Fibroblast of the conjunctiva (primary cell): ENCODE measurements around the gene DPP9.

Source experiments
- DNase-seq: peaks from one replicate; pipeline ENCODE4 v3.0.0-alpha.2; 2010; ENCODE audit warnings: low read depth

DPP9 gene

DNA sequence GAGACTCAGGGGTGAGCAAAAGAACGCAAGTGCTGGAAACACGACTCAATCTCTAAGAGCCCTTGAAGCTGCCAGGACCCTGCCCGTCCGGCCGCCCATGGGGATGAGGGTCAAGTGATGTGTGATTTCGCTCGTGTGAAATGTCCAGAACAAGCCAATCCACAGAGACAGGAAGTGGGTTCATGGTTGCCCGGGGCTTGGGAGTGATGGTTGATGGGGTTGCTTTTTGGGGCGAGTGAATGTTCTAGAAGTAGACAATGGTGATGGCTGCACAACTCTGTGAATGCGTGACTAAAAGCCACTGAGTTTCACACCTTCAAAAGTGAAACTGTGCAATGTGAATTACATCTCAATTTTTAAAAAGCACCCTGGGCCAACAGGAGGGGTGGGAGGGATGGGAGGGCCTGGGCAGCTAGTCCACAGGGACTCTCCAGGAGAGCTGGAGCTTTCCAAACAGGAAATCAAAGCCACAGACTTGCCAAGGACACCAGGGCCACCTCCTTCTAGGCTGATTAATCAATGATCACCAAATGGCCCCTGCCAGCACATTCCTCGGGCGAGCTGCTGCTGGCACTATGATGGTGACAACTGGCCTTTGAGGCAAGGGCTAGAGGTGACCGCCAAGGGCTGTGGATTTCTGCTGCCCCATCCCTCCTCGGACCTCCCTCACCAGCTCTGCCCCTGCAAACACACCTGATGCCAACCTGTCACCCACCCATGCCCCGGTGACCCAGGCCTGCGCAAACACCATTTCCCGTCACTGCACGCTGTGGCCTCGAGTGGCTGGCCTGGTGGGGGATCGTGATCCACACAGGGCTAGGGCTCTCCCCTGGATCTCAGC lies 14.0 kb downstream of the DPP9 start:
- DNase-seq: no peak

DNA sequence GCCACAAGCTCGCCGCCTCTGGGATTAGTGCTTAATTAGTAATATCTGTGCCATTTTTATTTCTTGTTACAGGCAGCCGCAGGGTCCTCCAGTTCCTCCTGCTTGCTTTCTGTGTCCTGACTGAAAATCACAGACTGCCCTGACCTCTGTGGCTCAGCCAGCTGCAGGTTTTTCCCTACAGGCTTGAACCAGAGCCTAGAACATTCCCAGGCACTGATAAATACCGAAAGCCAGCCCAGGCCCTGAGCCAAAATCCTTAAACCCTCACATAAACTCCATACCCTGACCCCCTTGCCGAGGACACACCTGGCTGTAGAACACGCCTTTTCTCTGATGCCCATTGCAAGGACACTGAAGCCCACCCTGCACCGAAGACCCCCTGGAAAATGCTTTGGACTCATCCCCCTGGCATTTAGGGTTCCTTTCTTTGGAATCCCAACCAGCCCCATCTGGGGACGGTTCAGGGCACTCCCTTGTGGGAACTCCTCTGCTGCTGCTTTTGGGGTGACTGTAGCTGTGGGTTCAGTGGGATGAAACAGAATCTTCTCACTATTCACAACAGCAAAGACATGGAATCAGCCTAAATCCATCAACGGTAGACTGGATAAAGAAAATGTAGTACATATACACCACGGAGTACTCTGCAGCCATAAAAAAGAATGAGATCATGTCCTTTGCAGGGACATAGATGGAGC lies 15.5 kb downstream of the DPP9 start:
- peak; percentile 33 for DNase-seq

DNA sequence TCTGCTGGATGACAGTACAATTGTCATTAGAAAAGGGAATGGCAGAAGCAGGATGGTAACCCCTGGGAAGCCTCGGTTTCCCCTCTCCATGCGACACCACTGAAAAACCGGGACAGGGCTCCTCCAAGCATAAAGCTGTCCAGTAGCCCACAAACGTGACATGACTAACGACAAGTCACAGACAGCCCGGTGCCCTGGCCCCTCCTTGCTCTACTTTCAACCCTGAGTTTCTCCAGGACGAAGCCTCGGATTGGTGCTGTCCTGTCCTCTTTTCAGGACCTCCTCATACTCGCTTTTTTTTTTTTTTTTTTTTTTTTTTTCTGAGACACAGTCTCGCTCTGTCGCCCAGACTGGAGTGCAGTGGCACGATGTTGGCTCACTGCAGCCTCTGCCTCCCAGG lies 16.3 kb downstream of the DPP9 start:
- DNase-seq: no peak

DNA sequence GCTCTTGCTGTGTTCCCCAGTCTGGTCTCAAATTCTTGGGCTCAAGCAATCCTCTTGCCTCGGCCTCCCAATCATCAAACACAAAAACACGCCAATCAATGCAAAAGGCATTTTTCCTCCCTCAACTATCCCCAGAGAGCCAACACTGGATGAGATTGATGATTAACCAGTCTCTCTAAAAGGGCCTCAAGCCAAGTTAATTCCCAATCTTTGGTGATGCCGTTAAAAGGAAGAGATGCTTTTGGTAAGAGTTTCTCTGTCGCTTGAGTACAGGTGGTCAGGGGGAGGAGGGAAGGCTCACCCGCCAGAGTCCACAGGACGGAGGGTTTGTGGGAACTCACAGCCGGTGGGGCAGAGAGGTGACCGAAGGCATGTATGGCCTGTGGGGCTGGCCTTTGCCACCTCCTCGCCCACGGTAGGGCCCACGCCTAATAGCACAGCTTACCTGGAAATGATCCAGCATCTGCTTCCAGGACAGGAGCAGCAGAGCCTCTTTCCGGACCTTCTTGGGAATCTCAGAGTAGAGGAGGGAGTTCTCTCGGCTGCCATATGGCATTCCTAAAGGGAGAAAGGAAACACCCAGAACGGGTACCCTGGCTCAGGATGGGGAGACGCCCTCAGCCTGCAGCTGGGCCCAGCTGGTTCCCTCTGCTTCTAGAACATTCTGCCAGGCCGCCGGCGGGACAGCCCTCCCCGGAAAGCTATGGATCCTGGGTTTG lies 18.1 kb downstream of the DPP9 start:
- DNase-seq: no peak

DNA sequence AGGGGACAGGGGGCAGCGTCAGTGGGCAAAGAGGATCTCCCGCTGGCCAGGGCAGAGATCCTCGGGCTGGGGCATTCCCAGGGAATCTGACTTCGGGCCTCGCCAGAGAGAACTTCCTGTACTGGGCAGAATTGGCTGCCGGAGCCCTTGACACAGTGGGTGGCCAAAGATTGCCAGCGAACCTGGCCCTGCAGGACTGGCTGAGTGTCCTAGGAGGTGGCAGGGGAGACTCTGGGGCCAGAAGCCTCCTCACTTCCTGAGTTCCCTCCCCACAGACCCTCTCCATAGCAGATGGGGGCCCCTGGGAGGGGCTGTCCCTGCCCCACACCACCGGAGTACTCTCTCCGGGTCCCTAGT lies 19.3 kb downstream of the DPP9 start:
- no peak for DNase-seq

DNA sequence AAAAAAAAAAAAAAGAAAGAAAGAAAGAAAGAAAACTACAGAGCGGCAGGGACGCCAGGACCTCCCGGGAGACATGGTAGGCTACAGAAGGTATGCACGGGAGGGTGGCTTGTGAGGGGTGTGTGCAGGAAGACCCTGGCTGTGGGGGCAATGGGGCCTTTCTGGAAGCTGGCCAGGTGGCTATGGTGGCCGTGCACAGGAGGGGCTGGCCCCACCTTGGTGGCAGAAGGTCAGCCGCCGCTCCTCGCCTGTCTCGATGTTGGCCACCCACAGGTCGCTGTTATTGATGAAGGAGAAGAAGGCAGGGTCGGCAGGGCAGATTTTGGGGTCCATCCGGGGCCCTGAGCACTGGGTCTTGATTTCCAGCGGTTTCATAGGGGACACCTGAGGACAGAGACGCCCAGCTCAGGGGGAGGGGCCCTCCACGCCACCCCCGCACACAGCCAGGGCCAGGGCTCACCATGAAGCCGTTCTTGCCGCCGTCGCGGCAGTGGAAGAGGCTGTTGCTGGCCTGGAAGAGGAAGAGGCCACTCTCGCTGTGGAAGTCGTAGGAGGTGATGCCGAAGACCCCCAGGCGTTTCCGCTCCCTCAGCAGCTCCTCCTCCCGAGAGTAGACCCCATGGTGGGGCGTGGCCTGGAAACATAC lies 19.8 kb downstream of the DPP9 start:
- no peak for DNase-seq

DNA sequence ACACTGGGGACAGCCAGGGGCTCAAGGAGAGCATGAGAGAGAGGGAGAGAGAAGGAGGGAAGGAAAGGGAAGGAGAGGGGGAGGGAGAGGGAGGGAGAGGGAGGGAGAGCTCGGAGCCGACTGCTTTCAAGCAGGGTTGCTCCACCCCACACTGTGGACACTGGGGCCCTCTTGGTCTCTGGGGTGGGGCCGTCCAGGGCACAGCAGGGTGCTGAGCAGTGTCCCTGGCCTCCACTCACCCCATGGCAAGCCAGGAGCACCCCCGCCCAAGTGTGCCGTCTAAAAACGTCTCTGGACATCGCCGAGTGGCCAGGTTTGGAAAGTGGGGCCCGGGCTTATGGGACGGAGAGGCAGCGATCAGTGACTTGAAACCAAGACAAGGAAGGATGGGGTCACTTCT lies 20.9 kb downstream of the DPP9 start:
- DNase-seq: no peak

DNA sequence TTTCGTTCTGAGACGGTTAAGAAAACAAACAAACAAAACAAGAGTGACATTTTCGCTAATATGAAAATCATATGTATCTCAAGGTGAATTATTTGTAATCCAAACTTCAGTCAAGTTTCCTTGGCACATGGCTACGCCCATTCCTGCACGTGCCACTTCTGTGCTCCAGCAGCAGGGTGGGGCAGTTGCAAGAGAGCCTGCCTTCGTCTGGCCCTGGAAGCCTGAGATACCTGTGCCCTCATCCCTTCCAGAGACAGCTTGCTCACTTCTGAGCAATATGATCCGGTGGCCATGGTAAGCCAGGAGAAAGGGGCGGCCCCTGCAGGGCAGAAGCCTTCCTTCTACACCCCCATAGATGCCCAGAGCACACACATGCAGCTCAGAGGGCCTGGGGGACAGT lies 22.1 kb downstream of the DPP9 start:
- DNase-seq: no peak

DNA sequence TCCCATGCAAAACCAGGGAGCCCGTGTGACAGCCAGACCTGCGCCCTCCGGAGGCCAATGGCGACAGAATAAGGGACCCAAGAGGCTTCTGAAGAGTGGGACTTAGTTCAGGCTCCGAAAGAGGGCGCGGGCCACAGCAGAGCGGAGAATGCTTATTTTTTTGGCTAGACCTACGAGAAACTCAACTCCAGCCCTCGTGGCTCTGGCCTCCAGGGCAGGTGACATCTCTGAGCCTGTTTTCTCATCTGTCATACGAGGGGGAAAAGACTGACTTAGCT lies 23.0 kb downstream of the DPP9 start:
- DNase-seq: no peak

DNA sequence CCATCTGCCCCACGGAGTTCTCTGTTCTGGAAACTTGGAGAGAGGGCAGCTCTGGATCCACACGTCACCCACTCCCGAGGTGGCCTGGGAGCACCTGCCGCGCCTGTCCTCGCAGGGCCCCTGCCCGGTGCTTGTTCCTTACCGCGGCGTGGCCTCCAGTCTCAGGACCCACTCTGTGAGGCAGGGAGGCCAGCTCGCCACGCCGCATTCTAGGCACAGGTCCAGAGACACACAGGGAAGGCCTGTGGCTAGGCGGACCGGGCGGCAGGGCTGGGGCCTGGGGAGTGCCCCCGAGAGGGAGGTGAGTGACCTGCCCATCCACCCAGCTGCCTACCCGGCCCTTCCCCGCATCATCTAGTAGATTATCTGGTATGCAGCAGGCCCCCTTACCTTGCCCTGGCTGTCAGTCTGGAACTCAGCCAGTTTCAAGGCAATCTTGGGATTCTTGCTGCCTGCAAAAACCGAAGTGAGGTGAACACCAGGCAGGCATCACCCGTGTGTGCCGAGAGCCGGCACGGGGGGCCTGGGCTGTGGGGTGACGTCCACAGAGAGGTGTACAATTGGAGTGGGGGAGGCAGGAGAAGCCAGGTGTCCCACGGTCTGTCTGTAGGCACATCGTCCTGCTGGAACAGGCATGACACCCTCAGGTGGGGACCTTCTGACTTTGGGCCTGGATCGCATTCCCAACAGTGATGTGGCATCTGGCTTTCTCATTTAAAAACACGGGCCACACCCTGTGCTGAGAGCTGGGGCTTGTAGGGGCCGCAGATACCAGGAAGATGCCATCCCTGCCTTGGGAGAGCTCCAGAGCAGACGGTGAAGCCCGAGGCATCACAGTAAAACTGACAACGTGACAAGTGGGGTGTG lies 23.6 kb downstream of the DPP9 start:
- no peak for DNase-seq

DNA sequence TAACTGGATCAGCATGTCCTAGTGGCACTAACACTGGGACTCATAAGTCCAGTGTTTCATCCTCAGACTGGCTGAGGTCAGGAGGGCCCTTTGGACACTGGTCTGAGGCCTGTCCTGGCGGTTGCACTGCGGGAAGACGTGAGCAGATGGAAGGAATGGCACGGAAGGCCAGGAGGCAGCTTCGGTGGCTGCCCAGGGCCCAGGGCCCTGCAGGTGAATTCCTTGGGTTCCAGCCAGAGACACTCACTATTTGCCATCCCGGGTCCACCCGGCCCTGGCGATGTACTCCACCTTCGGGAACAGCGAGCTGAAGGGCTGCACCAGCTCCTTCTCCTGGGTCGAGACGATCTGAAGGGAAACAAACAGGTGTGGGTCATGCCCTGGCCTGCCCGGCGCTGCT lies 26.3 kb downstream of the DPP9 start:
- DNase-seq: no peak

DNA sequence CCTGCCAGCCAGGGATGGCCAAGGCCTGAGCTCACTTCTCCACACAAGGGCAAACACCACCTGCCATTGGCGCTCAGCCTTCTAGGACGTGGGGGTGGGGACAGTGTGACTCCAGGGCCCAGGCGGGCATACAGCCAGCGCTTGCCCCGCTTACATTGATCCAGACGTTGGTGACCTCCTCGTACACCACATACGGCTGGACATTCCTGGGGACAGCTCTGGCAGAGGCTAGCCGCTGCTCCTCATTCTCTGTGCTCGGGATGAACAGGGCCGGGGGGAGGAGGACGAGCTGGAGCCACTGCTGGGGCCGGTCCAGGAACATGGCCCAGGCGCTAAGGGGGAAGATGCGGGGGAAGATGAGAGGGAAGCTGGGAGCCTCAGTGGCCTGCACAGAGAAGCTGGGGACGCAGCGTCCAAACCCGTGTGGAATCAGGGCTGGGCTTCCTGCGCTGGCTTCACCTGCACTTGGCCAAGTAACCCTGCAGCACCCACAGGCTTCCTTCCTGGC lies 28.4 kb downstream of the DPP9 start:
- no peak for DNase-seq

DNA sequence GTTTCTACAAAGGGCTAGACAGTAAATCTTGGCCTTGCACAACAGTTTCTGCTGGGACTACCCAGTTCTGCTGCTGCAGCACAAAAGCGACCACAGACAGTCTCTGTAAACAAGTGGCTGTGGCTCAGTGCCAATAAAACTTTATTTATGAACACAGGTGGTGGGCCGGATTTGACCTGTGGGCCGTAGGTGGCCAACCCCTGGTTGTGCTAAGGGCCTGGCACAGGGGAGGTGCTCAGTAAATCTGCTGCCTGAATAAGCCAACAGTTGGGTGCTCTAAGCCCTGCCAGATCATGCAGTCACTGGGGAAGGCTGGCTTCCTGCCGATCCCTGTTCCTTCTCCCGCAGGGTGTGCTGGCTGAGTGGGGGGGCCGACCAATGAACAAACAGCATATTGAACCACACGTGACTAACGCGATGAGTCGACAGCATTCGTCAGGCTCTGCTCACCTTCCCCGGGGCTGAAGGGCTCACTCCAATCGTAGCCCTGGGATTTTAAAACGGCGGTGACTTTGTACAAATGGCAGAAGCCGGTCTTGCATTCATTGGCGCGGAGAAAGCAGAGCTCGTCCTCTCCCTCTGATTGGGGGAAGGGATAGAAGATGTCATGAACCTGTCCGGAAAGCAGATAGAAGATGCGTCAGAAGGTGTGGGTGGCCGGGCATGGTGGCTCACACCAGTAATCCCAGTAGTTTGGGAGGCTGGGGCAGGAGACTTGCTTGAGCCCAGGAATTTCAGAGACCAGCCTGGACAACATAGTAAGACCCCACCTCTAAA lies 29.2 kb downstream of the DPP9 start:
- peak; percentile 85 for DNase-seq

DNA sequence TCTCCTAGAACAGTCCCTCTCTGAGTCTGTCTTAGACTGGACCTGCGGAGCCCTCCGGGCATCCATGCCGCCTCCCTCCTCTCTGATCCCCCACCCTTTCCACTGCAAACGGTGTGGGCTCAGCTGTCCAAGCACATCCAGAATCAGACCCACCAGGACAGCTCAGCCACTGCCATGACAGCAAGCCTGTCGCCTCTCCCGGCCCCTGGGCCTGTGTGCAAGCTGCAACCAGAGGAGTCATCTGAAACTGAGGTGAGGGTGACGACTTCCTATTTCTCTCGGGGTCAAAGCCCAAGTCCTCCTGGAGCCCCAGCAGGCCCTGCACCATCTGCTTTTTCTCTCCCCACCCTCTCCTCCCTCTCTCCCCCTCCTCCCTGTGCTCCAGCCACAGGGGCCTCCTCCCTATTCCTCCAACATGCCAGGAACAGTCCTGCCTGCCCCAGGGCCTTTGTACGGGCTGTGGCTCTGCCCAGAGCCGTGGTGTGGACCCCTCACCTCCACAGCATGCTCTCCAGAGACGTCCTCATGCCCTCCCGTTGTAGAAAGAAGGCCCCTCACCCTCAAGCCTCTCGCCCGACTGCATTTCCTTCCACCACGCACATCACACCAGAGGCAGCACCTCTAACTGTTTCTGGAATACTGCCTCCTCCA lies 30.0 kb downstream of the DPP9 start:
- DNase-seq: no peak

DNA sequence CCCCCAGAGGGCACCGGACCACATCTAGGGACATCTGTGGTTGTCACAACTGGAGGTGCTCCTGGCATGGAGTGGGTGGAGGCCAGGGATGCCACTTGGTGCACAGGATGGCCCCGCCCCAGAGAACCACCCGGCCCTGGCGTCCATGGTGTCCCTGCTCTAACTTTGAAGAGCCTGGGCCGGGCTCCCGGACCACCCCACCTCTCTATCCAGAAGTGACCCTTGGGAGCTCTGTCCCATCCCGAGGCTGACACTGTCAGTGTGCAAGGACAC lies 30.6 kb downstream of the DPP9 start:
- DNase-seq: no peak

DNA sequence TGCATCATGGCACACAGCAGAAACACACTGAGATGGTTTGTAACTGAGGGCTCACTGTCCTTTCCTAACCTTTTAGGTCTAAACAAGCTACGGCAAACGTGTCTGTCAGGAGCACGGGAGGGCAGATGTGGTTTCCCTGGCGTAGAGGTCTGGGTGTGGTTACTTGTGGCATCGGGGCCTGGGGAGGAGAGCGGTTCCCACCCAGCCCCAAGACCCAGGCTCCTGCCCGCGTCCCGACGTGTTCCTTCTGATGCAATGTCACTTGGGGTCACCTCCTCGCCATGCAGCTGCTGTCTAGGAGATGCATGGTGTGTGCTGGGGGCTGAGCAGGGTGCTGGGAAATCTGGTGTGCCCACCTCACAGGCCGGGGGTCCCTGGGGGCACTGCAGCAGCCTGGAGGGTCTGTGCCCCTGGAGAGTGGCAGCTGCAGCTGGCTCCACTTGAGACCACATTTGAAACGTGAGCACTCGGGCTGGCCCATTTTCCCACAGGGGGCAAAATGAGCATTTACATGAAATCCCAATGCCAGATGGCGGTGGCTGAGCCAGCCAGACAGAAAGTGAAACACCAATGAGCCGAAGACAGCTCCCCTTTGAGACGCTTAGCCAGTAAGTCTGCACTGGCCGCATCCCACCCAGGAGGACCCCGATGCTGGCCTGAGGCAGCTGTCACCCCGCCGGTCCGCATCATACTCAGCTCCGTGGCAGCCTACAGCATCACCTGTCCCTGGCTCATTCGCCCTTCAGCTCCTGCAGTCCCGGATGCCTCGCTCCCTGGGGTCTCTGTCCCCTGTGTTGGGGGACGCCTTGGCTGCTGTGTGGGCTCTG lies 31.2 kb downstream of the DPP9 start:
- no peak for DNase-seq

DNA sequence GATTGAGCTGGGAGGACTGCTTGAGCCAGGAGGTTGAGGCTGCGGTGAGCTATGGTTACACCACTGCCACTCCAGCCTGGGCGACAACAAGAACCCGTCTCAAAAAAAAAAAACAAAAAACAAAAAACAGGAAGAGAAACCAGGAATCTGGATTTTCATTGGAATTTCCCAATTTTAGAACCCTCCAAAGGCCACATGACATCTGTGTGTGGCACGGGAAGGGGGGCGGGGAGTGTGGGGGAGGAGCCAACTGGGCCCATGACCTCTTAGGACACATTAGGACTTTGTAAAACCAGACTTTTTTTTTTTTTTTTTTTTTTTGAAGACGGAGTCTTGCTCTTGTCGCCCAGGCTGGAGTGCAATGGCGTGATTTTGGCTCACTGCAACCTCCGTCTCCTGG lies 32.3 kb downstream of the DPP9 start:
- no peak for DNase-seq

DNA sequence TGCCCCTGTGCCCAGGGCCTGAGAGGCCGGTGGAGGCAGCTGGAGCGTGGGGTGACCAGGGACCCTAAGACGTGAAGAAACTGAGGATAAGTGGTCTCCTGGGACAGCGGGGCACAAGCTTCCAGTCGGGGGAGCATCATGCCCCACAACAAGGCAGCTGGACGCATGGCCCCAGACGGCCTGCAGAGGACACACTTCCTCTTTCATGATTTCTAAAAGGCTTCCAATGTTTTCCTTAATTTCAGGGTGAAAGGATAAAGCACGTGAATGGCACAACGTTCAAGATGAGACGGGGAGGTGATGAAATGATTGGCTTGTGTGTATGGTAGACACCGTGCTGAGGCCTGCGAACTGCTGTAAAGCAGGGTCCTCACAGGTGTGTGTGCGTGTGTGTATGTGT lies 33.3 kb downstream of the DPP9 start:
- DNase-seq: no peak

DNA sequence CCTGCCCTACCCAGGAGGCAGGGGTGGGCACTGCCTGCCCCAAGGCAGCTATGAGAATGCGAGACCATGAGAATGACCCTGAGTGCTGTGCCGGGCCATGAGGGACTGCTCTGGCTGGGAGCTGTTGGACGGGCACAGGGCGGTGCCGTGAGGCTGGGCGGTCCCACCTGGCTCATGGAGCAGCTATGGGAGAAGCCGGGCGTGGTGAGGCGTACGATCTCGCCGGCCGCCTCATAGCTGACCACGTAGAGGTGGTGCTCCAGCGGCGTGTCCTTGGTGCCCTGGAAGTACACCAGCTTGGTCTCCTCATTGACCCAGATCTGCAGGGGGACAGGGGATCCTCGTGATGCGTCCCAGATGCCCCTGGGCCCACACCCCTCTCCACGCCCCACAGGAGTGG lies 34.2 kb downstream of the DPP9 start:
- DNase-seq: no peak

DNA sequence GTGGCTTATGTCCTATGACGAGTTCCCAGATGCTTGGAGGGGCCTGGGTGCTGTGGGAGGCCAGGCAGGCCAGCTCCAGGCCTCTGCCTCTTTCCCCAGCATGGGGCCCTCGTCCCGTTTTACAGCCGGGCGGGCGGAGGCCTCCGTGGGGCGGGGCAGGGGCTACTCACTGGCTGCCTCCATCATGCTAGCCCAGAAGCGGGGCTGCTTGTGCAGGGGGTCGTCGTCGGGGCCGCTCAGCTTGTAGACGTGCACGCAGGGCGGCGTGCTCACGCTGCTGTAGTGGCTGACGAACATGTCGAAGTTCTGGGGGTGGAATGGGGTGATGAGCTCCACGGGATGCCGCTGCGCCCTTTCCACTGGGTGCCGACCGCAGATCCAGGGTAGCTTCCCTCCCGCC lies 35.1 kb downstream of the DPP9 start:
- DNase-seq: no peak
